Ovary (tissue), 3 donors: Measurements from ENCODE around the gene C1QL2.

ENCODE experiments used
- EP300 ChIP-seq: sonication (generic); formaldehyde crosslinking; IDR thresholded peaks from one replicate; pipeline ENCODE4 v1.6.1; 2017; ENCODE audit warnings: antibody characterized with exemption
- POLR2A ChIP-seq: fragments of 450-650 bp; IDR thresholded peaks from one replicate; pipeline ENCODE4 v1.6.1; 2017; ENCODE audit warnings: antibody characterized with exemption, mild to moderate bottlenecking, moderate library complexity
- TF ChIP-seq, protein P1 (sequence below), 3 donors: fragments of 450-650 bp in 2 of 3; fragments of 200-600 bp in 1 of 3; IDR thresholded peaks; one replicate each; pipeline versions ENCODE4 v1.5.1 to v1.8.0; 2016 to 2022; ENCODE audit warnings: antibody characterized with exemption in 3 of 3, mild to moderate bottlenecking in 1 of 3
- donor health status: DM: no; HTN: no; CAD: no.

DNA sequence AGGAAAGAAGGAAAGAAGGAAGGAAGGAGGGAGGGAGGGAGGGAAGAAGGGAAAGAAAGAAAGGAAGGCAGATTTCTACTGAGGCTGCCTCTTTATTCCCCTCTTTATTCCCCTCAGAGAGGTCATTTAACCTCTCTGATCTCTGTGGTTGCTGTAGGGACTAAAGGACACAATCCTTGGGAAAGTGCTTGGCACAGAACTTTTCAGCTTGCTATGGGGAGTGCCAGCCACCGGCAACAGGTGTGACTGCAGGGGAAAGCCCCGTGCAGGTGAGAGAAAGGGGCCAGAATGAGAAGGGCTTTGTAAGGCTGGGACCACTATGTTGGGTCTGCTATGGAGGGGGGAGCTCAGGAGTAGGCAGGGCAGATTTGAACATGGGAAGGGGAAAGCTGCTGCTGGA, 37.3 kb upstream of the C1QL2 start:
- TF ChIP-seq POLR2A, result no peak
- TF ChIP-seq, protein P1, sequence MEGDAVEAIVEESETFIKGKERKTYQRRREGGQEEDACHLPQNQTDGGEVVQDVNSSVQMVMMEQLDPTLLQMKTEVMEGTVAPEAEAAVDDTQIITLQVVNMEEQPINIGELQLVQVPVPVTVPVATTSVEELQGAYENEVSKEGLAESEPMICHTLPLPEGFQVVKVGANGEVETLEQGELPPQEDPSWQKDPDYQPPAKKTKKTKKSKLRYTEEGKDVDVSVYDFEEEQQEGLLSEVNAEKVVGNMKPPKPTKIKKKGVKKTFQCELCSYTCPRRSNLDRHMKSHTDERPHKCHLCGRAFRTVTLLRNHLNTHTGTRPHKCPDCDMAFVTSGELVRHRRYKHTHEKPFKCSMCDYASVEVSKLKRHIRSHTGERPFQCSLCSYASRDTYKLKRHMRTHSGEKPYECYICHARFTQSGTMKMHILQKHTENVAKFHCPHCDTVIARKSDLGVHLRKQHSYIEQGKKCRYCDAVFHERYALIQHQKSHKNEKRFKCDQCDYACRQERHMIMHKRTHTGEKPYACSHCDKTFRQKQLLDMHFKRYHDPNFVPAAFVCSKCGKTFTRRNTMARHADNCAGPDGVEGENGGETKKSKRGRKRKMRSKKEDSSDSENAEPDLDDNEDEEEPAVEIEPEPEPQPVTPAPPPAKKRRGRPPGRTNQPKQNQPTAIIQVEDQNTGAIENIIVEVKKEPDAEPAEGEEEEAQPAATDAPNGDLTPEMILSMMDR (IDR thresholded peaks at IDR 0.05), result no peak
- no peak for TF ChIP-seq EP300
